Ishikawa (cell line): ENCODE measurements around the gene TRUB1.

ENCODE experiments used
- CEBPB ChIP-seq: IDR thresholded peaks from 2 replicates; pipeline ENCODE4 v1.6.1; 2012
- CREB1 ChIP-seq: IDR thresholded peaks from 2 replicates; pipeline ENCODE4 v1.6.1; 2012; ENCODE audit warnings: low read depth
- EGR1 ChIP-seq: IDR thresholded peaks from 2 replicates; pipeline ENCODE4 v1.6.1; 2012
- EP300 ChIP-seq: IDR thresholded peaks from 2 replicates; pipeline ENCODE4 v1.6.1; 2012; ENCODE audit warnings: borderline replicate concordance
- FOXM1 ChIP-seq: IDR thresholded peaks from 2 replicates; pipeline ENCODE4 v1.6.1; 2012; ENCODE audit warnings: low read depth, borderline replicate concordance
- NFIC ChIP-seq: IDR thresholded peaks from 2 replicates; pipeline ENCODE4 v1.6.1; 2012
- RAD21 ChIP-seq: IDR thresholded peaks from 2 replicates; pipeline ENCODE4 v1.6.1; 2012; ENCODE audit warnings: low read depth
- TAF1 ChIP-seq: IDR thresholded peaks from 2 replicates; pipeline ENCODE4 v1.6.1; 2012; ENCODE audit warnings: low read depth, mild to moderate bottlenecking
- TCF12 ChIP-seq: IDR thresholded peaks from 2 replicates; pipeline ENCODE4 v1.6.1; 2012; ENCODE audit warnings: low read depth
- TEAD4 ChIP-seq: IDR thresholded peaks from 2 replicates; pipeline ENCODE4 v1.6.1; 2012
- YY1 ChIP-seq: IDR thresholded peaks from 2 replicates; pipeline ENCODE4 v1.6.1; 2012; ENCODE audit warnings: low read depth
- ZBTB7A ChIP-seq: IDR thresholded peaks from 2 replicates; pipeline ENCODE4 v1.6.1; 2012; ENCODE audit warnings: low read depth
- TF ChIP-seq, protein P1 (sequence below): IDR thresholded peaks from 2 replicates; pipeline ENCODE4 v1.6.1; 2012; ENCODE audit warnings: low read depth, mild to moderate bottlenecking
- TF ChIP-seq, protein P2 (sequence below): IDR thresholded peaks from 2 replicates; pipeline ENCODE4 v1.6.1; 2012
- TF ChIP-seq, protein P3 (sequence below): IDR thresholded peaks from 2 replicates; pipeline ENCODE4 v1.6.1; 2012

Gene TRUB1

GRCh38 chr10:114932945-114933344 lies 5.0 kb upstream of the TRUB1 start:
- no peak for TF ChIP-seq CREB1
- TF ChIP-seq EGR1: no peak
- no peak for TF ChIP-seq EP300
- peak; percentile 55; the same call in 1 of the 2 replicates for TF ChIP-seq CEBPB

DNA sequence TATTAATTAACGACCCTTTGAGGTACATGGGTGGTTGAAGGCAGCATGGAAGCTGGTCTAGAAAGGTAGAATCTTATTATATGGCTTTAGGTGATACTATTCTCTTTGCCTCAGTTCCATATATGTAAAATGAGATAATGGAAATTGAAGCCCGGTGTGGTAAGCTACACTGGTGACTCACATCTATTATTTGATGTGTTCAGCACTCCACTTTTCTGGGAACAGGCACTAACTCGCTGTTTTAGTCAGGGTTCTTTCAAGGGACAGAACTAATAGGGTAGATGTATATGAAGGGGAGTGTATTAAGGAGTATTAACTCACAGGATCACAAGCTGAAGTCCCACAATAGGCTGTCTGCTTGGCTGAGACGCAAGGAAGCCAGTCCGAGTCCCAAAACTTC lies 4.4 kb upstream of the TRUB1 start:
- no peak for TF ChIP-seq EP300
- no peak for TF ChIP-seq YY1
- no peak for TF ChIP-seq CREB1
- no peak for TF ChIP-seq CEBPB
- TF ChIP-seq NFIC: no peak
- TF ChIP-seq, protein P1, sequence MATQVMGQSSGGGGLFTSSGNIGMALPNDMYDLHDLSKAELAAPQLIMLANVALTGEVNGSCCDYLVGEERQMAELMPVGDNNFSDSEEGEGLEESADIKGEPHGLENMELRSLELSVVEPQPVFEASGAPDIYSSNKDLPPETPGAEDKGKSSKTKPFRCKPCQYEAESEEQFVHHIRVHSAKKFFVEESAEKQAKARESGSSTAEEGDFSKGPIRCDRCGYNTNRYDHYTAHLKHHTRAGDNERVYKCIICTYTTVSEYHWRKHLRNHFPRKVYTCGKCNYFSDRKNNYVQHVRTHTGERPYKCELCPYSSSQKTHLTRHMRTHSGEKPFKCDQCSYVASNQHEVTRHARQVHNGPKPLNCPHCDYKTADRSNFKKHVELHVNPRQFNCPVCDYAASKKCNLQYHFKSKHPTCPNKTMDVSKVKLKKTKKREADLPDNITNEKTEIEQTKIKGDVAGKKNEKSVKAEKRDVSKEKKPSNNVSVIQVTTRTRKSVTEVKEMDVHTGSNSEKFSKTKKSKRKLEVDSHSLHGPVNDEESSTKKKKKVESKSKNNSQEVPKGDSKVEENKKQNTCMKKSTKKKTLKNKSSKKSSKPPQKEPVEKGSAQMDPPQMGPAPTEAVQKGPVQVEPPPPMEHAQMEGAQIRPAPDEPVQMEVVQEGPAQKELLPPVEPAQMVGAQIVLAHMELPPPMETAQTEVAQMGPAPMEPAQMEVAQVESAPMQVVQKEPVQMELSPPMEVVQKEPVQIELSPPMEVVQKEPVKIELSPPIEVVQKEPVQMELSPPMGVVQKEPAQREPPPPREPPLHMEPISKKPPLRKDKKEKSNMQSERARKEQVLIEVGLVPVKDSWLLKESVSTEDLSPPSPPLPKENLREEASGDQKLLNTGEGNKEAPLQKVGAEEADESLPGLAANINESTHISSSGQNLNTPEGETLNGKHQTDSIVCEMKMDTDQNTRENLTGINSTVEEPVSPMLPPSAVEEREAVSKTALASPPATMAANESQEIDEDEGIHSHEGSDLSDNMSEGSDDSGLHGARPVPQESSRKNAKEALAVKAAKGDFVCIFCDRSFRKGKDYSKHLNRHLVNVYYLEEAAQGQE: no peak
- TF ChIP-seq, protein P2, sequence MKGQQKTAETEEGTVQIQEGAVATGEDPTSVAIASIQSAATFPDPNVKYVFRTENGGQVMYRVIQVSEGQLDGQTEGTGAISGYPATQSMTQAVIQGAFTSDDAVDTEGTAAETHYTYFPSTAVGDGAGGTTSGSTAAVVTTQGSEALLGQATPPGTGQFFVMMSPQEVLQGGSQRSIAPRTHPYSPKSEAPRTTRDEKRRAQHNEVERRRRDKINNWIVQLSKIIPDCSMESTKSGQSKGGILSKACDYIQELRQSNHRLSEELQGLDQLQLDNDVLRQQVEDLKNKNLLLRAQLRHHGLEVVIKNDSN: no peak
- no peak for TF ChIP-seq FOXM1
- TF ChIP-seq, protein P3, sequence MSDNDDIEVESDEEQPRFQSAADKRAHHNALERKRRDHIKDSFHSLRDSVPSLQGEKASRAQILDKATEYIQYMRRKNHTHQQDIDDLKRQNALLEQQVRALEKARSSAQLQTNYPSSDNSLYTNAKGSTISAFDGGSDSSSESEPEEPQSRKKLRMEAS: no peak
- no peak for TF ChIP-seq TAF1
- TF ChIP-seq EGR1: no peak
- no peak for TF ChIP-seq ZBTB7A
- no peak for TF ChIP-seq RAD21
- no peak for TF ChIP-seq TEAD4
- TF ChIP-seq TCF12: no peak

DNA sequence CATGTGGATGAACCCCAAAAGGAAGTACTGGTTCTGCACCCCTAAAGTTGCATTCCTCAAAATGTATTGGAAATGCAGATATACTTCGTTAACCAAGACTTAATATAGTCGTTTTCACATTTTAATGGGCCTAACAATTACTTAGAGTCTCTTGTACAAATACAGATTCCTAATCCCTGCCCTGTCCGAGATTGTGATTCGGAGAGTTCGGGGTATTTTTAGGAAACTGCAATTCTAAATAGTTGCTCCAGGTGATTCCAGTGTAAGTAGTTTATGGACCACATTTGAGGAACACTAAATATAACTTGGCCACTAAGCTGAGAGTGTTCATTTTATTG lies 830 bp downstream of the TRUB1 start:
- TF ChIP-seq TEAD4 (no peak), CREB1 (no peak)

DNA sequence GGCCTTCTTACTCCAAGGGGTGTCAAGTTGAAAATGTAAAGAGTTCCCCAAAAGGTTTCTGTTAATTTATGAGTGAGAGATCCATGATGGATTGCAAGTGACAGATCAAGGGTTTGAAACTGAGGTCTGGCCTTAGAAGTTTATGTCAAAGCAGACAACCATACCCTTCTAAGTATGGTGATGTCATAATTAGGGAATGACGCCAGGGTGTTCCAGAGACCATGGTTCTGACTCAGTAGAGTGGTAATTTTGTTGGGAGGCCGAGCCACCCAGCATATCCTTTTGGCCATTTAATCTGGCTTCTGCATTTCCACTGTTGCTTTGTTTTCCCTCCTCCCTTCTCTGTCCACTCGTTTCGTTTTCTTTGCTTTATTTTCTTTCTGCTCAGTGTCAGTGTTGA lies 2.7 kb downstream of the TRUB1 start:
- TF ChIP-seq, protein P3: no peak

GRCh38 chr10:114943000-114943399 lies 5.0 kb downstream of the TRUB1 start:
- TF ChIP-seq RAD21: no peak
- TF ChIP-seq TAF1: no peak
- TF ChIP-seq EGR1: no peak
- TF ChIP-seq CEBPB: no peak
- no peak for TF ChIP-seq ZBTB7A
- no peak for TF ChIP-seq TCF12
- no peak for TF ChIP-seq TEAD4
- TF ChIP-seq FOXM1: no peak
- TF ChIP-seq EP300: no peak
- TF ChIP-seq, protein P2: no peak

DNA sequence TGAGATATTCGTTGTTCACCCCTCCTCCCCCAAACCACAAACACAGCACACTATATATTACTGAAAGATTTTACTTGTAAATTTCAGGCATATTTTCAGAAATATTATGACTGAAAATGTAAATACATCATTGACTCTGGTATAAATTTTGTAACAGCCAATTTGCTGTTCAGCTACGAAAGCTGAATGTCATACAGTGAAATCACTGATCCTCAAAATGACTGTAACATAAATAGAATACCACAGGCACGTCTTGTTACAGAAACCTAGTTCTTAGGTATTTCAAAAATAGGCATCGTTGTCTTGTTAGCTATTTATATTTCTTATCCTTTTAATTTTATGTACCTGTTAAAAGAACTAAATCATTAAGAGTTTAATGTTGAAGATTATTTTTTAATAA lies 15.1 kb downstream of the TRUB1 start:
- no peak for TF ChIP-seq CREB1
- TF ChIP-seq, protein P1: no peak
- TF ChIP-seq NFIC: no peak
- no peak for TF ChIP-seq YY1
- no peak for TF ChIP-seq TAF1
- TF ChIP-seq EGR1: no peak
- no peak for TF ChIP-seq FOXM1
- TF ChIP-seq TEAD4: no peak
- no peak for TF ChIP-seq EP300
- TF ChIP-seq CEBPB: no peak
- TF ChIP-seq, protein P3: no peak
- TF ChIP-seq TCF12: no peak
- TF ChIP-seq, protein P2: no peak
- no peak for TF ChIP-seq RAD21
- no peak for TF ChIP-seq ZBTB7A
